IPS-15b (cell line): ENCODE data around the gene PPP2R2C.
A peak's percentile ranks its signal among the peaks of the same experiment; 100 is the strongest.

Source experiments
- H3K27me3 ChIP-seq: one replicate; pipeline ENCODE4 v1.6.1; 2013; ENCODE audit warnings: low read length; ENCODE audit not compliant: control insufficient read depth, insufficient read depth
- H3K36me3 ChIP-seq: one replicate; pipeline ENCODE4 v1.6.1; 2013; ENCODE audit warnings: low read length; ENCODE audit not compliant: control insufficient read depth, insufficient read depth
- H3K4me1 ChIP-seq: one replicate; pipeline ENCODE4 v1.6.1; 2013; ENCODE audit warnings: mild to moderate bottlenecking, low read length; ENCODE audit not compliant: control insufficient read depth, insufficient read depth
- H3K4me3 ChIP-seq: one replicate; pipeline ENCODE4 v1.5.1; 2013; ENCODE audit warnings: low read depth, low read length
- H3K9ac ChIP-seq: one replicate; pipeline ENCODE4 v1.6.1; 2013; ENCODE audit warnings: low read depth, mild to moderate bottlenecking, low read length
- H3K9me3 ChIP-seq: one replicate; pipeline ENCODE4 v1.6.1; 2013; ENCODE audit warnings: mild to moderate bottlenecking, low read length; ENCODE audit not compliant: control insufficient read depth, insufficient read depth

PPP2R2C gene

DNA sequence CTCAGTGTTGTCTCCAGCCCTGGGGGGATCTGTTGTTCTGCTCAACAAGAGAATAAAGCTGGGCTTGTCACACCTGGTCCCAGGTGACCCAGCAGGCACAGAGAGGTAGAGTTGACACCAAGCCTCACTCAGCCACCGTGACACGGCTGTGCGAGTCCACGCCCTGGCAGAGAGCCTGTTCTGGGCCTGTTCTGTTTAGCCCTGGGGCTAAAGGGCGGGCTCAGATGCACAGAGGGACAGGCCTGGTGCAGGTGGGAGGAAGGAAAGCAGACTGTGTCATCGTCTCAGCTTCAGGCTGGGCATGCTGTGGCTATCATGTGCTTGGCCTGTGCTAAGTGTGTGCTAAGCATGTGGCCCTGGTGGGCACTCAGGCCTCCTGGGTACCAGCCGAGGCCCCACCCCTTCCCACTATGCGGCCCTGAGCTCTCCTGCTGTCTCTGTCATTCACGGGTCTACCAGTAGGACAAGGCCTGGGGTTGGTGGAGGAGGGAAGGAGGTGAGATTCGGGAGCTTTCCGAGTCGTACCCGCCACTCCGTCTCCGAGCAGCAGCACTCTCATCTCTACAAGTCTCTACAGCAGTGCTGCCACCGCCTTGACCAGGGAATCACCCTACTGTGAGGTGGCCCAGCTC is 191.9 kb downstream of the PPP2R2C start:
- no peaks in the 10 kb centered on the region for H3K27me3 ChIP-seq
- no peak overlapping the region for H3K4me3 ChIP-seq
- H3K9me3 ChIP-seq, result no peaks in the 10 kb centered on the region
- H3K9ac ChIP-seq, result no peak overlapping the region
- peaks cover 18% of the 10 kb centered on the region for H3K36me3 ChIP-seq
- no peaks in the 10 kb centered on the region for H3K4me1 ChIP-seq

DNA sequence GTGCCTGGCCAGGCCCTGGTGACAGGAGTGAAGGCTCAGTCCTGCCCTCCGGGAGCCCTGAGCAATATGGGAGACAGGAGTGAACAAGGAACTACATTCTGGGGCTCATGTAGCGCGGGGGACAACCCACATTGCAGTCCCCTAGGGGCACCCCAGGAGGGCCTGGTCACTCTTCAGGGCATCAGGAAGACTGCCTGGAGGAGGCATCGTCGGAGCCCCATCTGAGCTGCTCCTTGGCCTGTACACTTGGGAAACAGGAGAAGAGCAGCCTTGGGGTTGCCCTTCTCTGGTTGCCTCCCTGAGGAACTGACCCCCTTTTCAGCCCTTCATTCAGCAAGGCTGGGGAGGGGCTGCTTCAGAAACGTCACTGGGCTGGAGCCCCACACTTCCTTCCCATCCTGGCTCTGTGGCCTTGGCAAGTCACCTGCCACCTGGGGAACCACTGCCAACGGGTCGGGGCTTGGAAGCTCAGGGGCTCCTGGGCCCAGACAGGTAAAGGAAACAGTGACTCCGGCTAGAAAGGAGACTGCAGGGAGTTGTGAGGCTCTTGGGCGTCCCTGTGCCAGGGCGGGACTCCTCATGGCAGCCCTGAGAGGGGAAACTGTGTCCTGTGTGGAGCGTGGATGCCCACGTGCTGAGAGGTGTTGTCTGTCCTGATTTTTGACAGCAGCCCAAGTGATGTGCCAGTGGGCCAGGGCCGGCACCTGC is 192.7 kb downstream of the PPP2R2C start:
- Histone ChIP-seq H3K9ac (no peak overlapping the region), H3K9me3 (no peaks in the 10 kb centered on the region), H3K4me1 (peaks cover 2% of the 10 kb centered on the region), H3K36me3 (peaks cover 18% of the 10 kb centered on the region), H3K27me3 (no peaks in the 10 kb centered on the region), H3K4me3 (no peak overlapping the region)

DNA sequence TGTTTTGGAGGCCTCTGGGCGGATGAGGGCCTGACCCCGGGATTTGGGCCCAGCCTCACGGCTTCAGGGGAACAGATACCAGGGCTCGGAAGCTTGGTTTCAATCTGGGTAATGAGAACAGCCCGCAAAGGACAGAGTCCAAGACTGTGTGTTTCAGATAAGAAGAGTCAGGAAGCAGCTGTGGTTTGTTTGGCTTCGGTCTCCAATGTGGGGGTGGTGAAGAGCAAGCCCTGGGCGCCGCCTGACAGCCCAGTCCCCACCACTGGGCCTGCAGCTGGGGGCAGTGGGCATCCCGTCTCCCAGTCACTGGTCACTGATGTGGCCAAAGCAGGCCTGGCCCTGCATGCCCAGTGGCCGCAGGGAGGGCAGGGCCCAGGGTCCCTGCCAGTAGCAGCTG is 193.6 kb downstream of the PPP2R2C start:
- peaks cover 7% of the 10 kb centered on the region for H3K4me1 ChIP-seq
- no peaks in the 10 kb centered on the region for H3K27me3 ChIP-seq
- peaks cover 18% of the 10 kb centered on the region for H3K36me3 ChIP-seq
- H3K9me3 ChIP-seq, result no peaks in the 10 kb centered on the region
- no peak overlapping the region for H3K9ac ChIP-seq
- no peak overlapping the region for H3K4me3 ChIP-seq

DNA sequence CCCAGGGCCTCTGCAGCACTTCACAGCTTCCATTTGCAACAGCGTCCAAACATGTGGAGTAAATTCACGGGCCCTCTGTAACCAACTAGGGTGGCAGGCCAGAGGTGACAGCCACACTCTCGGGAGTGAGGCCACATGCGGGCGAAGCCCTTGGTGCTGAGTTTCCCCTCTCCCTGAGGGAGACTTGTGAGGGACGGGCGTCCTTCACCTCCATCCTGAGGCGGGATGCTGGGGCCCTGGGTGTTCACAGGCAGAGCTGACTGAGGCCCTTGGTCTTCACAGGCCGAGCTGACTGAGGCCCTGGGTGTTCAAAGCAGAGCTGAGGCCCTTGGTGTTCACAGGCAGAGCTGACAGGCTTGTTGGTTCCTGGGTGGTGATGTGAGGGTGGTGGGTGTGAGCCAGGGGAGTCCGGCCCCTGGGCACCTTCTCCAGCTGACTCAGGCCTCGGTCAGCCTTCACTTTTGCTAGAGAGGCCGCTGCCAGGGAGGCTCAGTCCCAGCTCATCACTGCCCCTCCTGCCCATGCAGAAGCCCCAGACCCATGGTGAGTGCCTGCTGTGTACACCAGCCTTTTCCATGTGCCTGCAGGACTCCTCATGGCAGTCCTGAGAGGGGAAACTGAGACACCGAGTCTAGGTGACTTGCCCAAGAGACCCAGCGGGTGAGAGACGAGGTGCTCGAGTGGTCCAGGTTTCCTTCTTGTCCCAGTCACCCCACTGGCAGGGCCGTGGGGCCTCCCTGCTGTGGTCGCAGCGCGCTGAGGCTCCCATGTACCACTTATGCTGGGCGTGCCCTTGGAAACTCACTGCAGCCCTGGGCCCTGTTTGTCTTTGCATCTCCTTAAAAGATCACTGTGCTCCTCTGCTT is 194.2 kb downstream of the PPP2R2C start:
- Histone ChIP-seq H3K9ac (no peak overlapping the region), H3K4me1 (peaks cover 7% of the 10 kb centered on the region), H3K4me3 (no peak overlapping the region), H3K27me3 (no peaks in the 10 kb centered on the region), H3K9me3 (no peaks in the 10 kb centered on the region), H3K36me3 (peaks cover 17% of the 10 kb centered on the region)

DNA sequence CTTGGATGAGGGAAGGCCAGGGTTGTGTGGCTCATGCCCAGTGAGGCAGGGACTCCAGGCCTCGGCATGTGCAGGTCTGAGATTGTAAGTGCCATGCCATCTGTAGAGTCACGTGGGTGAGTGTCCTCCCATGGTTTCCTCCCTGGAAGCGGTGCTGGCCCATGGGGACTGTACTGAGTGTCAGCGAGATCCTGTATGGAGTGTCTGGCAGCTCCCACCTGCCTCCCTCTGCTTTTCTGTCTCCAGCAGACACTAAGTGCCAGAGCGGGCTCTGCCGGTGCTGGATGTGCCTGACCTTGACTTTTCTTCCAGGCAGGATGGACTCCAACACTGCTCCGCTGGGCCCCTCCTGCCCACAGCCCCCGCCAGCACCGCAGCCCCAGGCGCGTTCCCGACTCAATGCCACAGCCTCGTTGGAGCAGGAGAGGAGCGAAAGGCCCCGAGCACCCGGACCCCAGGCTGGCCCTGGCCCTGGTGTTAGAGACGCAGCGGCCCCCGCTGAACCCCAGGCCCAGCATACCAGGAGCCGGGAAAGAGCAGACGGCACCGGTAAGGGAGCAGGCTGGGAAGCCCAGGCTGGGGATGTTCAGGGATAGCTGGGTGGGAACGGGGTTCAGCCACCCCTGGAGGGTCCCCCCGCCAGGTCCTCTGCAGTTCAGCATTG is 195.1 kb downstream of the PPP2R2C start:
- Histone ChIP-seq H3K27me3 (no peaks in the 10 kb centered on the region), H3K4me1 (peaks cover 7% of the 10 kb centered on the region), H3K9me3 (no peaks in the 10 kb centered on the region), H3K36me3 (peaks cover 16% of the 10 kb centered on the region), H3K9ac (no peak overlapping the region), H3K4me3 (no peak overlapping the region)

DNA sequence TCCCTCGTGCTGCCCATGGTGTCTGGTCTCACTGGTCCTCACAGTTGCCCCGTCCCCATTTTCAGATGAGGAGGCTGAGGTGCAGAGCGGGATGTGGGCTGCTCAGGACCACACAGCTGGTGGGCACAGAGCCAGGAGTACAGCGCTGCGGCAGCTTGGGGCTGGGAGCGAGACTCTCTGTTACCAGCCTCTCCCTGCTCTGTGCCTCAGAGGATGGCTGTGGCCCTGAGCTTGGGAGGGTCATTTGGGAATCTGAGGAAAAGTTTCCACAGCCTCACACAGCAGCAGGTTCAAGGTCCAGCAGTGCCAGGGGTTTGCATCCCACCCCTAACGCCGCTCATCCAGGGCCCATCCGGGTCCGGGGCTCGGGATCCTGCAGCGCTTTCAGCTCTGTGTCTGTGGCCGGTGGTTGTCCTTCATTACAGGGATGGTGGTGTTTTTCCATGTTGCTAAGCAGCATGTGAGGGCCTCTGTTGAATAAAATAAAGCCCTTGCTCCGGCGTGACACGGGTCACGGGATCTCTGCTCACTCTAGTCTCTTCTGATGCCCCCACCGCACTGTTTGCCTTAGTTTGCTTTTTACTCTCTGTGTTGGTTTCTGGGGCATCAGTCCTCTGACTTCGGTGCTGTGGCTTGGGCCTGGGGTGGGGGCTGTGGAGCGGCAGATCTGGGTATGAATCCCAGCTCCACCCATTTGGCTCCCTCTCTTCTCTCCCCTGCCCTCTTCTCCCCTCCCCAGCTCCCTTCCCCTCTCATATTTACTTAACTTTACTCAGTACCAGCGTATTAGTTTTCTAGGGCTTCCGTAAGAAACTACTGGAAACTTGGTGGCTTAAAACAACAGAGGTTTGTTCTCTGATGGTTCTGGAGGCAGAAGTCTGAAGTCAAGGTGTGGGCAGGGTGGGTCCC is 196.3 kb downstream of the PPP2R2C start:
- Histone ChIP-seq H3K9me3 (no peaks in the 10 kb centered on the region), H3K36me3 (peaks cover 15% of the 10 kb centered on the region), H3K4me1 (peaks cover 7% of the 10 kb centered on the region)

DNA sequence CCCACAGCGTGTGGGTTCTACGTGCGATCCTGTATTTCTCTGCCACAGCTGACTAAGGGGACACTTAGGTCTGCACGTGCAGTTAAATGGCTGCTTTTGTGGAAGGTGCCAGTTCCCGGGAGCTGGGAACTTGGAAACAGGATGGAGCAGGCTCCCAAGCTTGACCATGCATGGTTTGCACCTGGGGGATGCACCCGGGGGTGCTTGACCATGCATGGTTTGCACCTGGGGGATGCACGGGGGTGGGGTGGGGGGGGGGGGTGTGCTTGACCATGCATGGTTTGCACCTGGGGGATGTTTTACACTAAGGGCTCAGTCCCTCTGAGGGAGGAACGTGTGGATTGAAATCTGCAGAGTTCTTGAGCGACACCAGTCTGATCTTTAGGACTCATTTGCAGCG is 197.1 kb downstream of the PPP2R2C start:
- H3K9me3 ChIP-seq, result no peaks in the 10 kb centered on the region
- H3K4me3 ChIP-seq, result no peak overlapping the region
- H3K4me1 ChIP-seq, result peaks cover 7% of the 10 kb centered on the region
- H3K9ac ChIP-seq, result no peak overlapping the region
- peaks cover 15% of the 10 kb centered on the region for H3K36me3 ChIP-seq
- no peaks in the 10 kb centered on the region for H3K27me3 ChIP-seq

More for the DNA sequence above, 196.3 kb downstream of the PPP2R2C start:
- Histone ChIP-seq H3K4me3 (no peak overlapping the region), H3K27me3 (no peaks in the 10 kb centered on the region), H3K9ac (no peak overlapping the region)

DNA sequence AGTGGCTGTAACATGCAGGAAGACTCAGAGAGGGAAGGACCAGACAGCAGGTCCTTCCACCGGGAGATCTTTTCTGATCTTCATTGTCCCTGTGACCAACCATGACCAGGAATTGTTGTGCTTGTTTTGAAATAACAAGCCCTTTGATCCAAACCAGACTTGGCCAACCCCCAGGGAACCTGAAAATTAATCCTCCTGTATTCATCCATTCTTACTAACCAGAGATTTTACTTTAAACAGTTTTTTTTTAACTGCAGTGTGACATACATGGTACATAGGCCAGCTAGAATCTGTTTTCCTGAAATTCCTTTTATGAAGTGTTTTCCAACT is 198.8 kb downstream of the PPP2R2C start:
- Histone ChIP-seq H3K27me3 (no peaks in the 10 kb centered on the region), H3K4me3 (no peak overlapping the region), H3K9me3 (no peaks in the 10 kb centered on the region), H3K36me3 (peaks cover 13% of the 10 kb centered on the region), H3K9ac (no peak overlapping the region), H3K4me1 (peaks cover 12% of the 10 kb centered on the region)

DNA sequence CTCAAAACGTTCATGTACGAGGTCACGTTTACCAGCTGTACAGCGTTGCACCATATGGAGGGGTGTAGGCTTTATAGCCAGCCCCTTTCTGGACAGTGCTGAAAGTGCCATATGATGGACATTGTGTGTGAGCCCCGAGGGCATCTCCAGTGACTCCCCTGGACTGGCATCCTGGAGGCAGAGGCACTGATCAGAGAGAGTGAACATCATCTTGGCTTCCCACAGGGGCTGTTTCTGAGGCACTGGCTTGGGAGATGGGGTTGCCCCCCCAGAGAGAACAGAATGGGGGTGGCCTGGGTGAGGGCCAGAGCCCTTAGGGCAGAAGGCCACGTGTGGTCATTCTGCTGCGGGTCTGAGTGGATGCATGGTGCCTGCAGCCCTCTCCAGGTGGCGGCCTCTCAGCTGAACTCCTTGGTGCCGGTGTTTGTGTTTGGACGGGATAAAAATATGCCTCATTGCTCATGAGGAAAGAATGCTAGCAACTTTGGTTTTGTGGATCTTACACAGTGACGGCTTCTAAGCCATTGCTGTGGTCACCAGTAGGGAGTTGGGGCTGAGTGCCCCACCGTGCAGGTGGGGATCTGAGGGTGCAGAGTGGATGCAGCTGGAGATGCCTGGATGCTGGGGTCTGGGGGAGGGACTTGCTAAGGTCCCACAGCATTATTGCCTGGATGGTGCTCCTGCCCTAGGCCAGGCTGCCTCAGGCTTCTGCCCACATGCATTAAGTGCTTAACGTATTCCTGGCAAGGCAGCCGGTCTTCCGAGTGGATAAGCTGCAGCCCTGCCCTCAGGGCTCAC is 199.4 kb downstream of the PPP2R2C start:
- no peak overlapping the region for H3K4me3 ChIP-seq
- no peak overlapping the region for H3K9ac ChIP-seq

DNA sequence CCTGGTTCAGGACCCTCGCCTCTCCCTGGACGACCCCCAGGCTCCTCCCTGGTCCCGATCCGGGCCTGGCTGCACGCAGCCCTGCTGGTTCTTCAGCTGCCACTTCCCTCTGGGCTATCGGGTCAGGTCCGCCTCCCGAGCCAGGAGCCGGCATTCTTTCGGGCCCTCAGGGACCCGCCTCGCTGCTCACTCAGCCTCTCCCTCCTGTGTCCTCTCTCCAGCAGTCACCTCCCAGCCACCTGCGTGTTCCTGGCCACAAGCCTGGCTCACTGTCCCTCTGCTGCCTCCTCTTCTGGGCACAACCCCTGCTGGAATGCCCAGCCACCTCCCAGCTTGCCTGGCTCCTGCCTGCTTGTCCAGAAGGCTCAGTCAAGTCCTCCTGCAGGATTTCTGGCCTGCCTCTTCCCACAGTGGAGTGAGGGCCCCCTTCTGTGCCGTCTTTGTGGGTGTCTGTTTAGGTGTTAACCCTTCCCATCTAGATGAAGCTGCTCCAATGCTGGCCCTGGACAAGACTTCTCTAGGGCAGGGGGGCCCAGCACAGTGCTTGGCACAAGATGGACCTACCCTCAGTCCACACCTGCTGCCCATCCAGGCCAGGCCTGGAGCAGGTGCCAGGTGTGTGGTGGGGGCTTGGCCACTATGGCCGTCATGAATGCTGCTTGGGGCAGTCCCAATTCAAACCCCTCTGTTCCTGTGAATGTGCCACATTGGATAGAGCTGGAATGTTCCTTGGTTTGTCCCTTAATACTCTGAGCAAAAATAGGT is 200.5 kb downstream of the PPP2R2C start:
- H3K9ac ChIP-seq, result peak overlapping the region; percentile 12
- H3K9me3 ChIP-seq, result no peaks in the 10 kb centered on the region
- H3K36me3 ChIP-seq, result peaks cover 2% of the 10 kb centered on the region
- H3K4me1 ChIP-seq, result peaks cover 12% of the 10 kb centered on the region
- peaks cover 7% of the 10 kb centered on the region for H3K27me3 ChIP-seq
- no peak overlapping the region for H3K4me3 ChIP-seq

More for the DNA sequence above, 199.4 kb downstream of the PPP2R2C start:
- no peaks in the 10 kb centered on the region for H3K9me3 ChIP-seq
- peaks cover 8% of the 10 kb centered on the region for H3K36me3 ChIP-seq
- peaks cover 2% of the 10 kb centered on the region for H3K27me3 ChIP-seq
- peaks cover 12% of the 10 kb centered on the region for H3K4me1 ChIP-seq
